Measurements from ENCODE around the gene LITAF. TPM values are rescaled to one million over a fixed set of nuclear protein-coding genes. Genes with fewer than 3 reads are reported as not detected.
A peak's percentile ranks its signal among the peaks of the same experiment; 100 is the strongest.

The LITAF gene
- total RNA-seq, 1 experiment from 2014 or later, result 244 TPM

- Histone ChIP-seq H2AFZ (no peak overlapping the region), H3K4me3 (no peak overlapping the region), H3K36me3 (ENCODE audit: low read depth) (no peaks in the 10 kb centered on the region), H3K79me2 (ENCODE audit: low read depth) (peaks cover 29% of the 10 kb centered on the region), H4K20me1 (ENCODE audit: insufficient read depth) (0 out of 2 replicates have a peak, but pooled peaks cover under 1% of the 10 kb centered on the region), H3K27me3 (ENCODE audit: insufficient read depth, low read depth) (no peaks in the 10 kb centered on the region), H3K9me3 (ENCODE audit: insufficient read depth, low read depth) (no peaks in the 10 kb centered on the region), H3K27ac (no peak overlapping the region), H3F3A (ENCODE audit: insufficient read depth, low read depth) (peaks cover 27% of the 10 kb centered on the region; the same call in 1 of the 2 replicates), H3K9me2 (ENCODE audit: insufficient read depth) (no peaks in the 10 kb centered on the region), H3K4me1 (replicated peaks; ENCODE audit: insufficient read depth) (peaks cover 31% of the 10 kb centered on the region), H3K4me2 (no peak overlapping the region)
- intact Hi-C loops (cut with micrococcal nuclease; ENCODE audit: unreplicated experiment), result loop anchor here (5.0 kb wide), 1 partner anchor 92 kb away; no protein-coding TSS in a partner anchor
- TF ChIP-seq, protein P1, sequence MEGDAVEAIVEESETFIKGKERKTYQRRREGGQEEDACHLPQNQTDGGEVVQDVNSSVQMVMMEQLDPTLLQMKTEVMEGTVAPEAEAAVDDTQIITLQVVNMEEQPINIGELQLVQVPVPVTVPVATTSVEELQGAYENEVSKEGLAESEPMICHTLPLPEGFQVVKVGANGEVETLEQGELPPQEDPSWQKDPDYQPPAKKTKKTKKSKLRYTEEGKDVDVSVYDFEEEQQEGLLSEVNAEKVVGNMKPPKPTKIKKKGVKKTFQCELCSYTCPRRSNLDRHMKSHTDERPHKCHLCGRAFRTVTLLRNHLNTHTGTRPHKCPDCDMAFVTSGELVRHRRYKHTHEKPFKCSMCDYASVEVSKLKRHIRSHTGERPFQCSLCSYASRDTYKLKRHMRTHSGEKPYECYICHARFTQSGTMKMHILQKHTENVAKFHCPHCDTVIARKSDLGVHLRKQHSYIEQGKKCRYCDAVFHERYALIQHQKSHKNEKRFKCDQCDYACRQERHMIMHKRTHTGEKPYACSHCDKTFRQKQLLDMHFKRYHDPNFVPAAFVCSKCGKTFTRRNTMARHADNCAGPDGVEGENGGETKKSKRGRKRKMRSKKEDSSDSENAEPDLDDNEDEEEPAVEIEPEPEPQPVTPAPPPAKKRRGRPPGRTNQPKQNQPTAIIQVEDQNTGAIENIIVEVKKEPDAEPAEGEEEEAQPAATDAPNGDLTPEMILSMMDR (conservative IDR thresholded peaks at IDR 0.05), result no peak
- no peak for TF ChIP-seq EZH2 (IDR thresholded peaks at IDR 0.05; ENCODE audit: low read depth)
- BruUV-seq (replicated peaks), result no TSS peak
- CTCF ChIA-PET, result interaction anchor here (0.7 kb wide), 1 partner anchor 57 kb away, joined by 5 read pairs; no protein-coding TSS in a partner anchor
- no peak for DNase-seq
- POLR2A ChIA-PET (ENCODE audit: unreplicated experiment), result interaction anchor here (0.5 to 0.7 kb wide), 2 partner anchors 47 to 51 kb away, joined by 4 to 17 read pairs; no protein-coding TSS in a partner anchor
Measured at GRCh38 chr16:11589198-11589550, 2.5 kb upstream of the LITAF start.

DNA sequence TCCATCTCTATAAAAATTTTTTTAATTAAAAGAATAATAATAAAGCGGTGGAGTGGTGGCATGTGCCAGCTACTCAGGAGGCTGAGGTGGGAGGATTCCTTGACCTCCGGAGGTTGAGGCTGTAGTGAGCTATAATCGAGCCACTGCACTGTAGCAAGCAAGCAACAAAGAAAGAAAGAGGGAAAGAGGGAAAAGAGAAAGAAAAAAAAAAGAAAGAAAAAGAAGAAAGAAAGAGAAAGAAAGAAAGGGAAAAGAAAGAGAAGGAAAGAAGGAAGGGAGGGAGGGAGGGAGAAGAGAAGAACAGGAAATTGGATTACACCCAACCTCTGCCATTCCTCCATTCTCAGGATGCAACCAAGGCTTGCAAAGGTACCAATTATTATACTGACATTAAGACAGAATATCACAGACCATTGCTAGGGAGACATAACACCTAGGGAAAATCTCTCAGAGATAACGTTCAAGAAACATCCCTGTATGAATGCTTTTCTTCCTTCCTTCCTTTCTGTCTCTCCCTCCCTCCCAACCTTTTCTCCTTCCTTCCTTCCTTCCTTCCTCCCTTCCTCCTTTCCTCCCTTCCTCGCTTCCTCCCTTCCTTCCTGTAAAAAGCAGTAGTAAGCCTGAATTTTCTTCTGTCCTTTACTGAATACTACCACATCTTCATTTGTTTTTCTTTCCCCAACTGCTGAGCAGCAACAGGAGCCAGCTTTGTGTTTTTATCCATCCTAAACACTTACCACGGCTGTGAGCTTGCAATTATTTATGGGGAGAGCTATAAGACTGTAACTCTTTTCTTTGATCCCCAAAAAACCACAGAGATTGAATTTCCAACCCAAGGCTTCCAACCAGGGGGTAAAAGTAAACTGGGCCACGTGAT is 1.8 kb upstream of the LITAF start:
- Histone ChIP-seq H3K27me3 (ENCODE audit: insufficient read depth, low read depth) (no peaks in the 10 kb centered on the region), H3K4me2 (no peak overlapping the region), H3F3A (ENCODE audit: insufficient read depth, low read depth) (peaks cover 27% of the 10 kb centered on the region; the same call in 1 of the 2 replicates), H3K4me1 (replicated peaks; ENCODE audit: insufficient read depth) (peaks cover 31% of the 10 kb centered on the region), H3K9me3 (ENCODE audit: insufficient read depth, low read depth) (no peaks in the 10 kb centered on the region), H3K36me3 (ENCODE audit: low read depth) (no peaks in the 10 kb centered on the region), H3K27ac (no peak overlapping the region), H4K20me1 (ENCODE audit: insufficient read depth) (peaks cover 7% of the 10 kb centered on the region; the same call in 1 of the 2 replicates), H2AFZ (no peak overlapping the region), H3K4me3 (no peak overlapping the region), H3K79me2 (ENCODE audit: low read depth) (peaks cover 35% of the 10 kb centered on the region), H3K9me2 (ENCODE audit: insufficient read depth) (no peaks in the 10 kb centered on the region)
- intact Hi-C loops (cut with micrococcal nuclease; ENCODE audit: unreplicated experiment), result loop anchor here (5.0 kb wide), 1 partner anchor 91 kb away; no protein-coding TSS in a partner anchor
- BruUV-seq (replicated peaks), result no TSS peak
- ChIA-PET POLR2A (ENCODE audit: unreplicated experiment) (interaction anchor here (0.5 kb wide), 1 partner anchor 48 kb away, joined by 4 read pairs; no protein-coding TSS in a partner anchor), CTCF (interaction anchor here (0.7 to 1.0 kb wide), 2 partner anchors 53 to 57 kb away, joined by 3 to 5 read pairs; no protein-coding TSS in a partner anchor)
- TF ChIP-seq, protein P1 (conservative IDR thresholded peaks at IDR 0.05), result no peak
- TF ChIP-seq EZH2 (IDR thresholded peaks at IDR 0.05; ENCODE audit: low read depth), result no peak
- no peak for DNase-seq

GRCh38 chr16:11587643-11588247 is 1.0 kb upstream of the LITAF start:
- H3K36me3 ChIP-seq (ENCODE audit: low read depth), result 0 out of 2 replicates have a peak, but pooled peaks cover 5% of the 10 kb centered on the region
- ChIA-PET CTCF (interaction anchor here (0.5 to 1.2 kb wide), 5 partner anchors 9 to 54 kb away, joined by 3 to 6 read pairs (median 4); no protein-coding TSS in a partner anchor), POLR2A (ENCODE audit: unreplicated experiment) (interaction anchor here (0.5 to 1.6 kb wide), 5 partner anchors 9 to 716 kb away, joined by 5 to 42 read pairs (median 7); no protein-coding TSS in a partner anchor)
- TF ChIP-seq EZH2 (IDR thresholded peaks at IDR 0.05; ENCODE audit: low read depth), result no peak
- TF ChIP-seq, protein P1 (conservative IDR thresholded peaks at IDR 0.05), result no peak
- peak overlapping the region; percentile 97 for H3K4me2 ChIP-seq
- H3K79me2 ChIP-seq (ENCODE audit: low read depth), result peaks cover 43% of the 10 kb centered on the region
- H3K4me3 ChIP-seq, result peak overlapping the region; percentile 89
- peak overlapping the region; percentile 86 for H2AFZ ChIP-seq
- peaks cover 29% of the 10 kb centered on the region; the same call in 1 of the 2 replicates for H3F3A ChIP-seq (ENCODE audit: insufficient read depth, low read depth)
- peaks cover 13% of the 10 kb centered on the region for H4K20me1 ChIP-seq (ENCODE audit: insufficient read depth)
- intact Hi-C loops (cut with micrococcal nuclease; ENCODE audit: unreplicated experiment), result loop anchor here (1.0 to 5.0 kb wide), 2 partner anchors 88 to 90 kb away; no protein-coding TSS in a partner anchor
- H3K4me1 ChIP-seq (replicated peaks; ENCODE audit: insufficient read depth), result peaks cover 35% of the 10 kb centered on the region
- H3K9me2 ChIP-seq (ENCODE audit: insufficient read depth), result no peaks in the 10 kb centered on the region
- 0 out of 2 replicates have a peak overlapping the region, but pooled peaks have one; percentile 60 for H3K27ac ChIP-seq
- no peaks in the 10 kb centered on the region for H3K27me3 ChIP-seq (ENCODE audit: insufficient read depth, low read depth)
- BruUV-seq (replicated peaks), result no TSS peak
- no peak for DNase-seq
- H3K9me3 ChIP-seq (ENCODE audit: insufficient read depth, low read depth), result no peaks in the 10 kb centered on the region
